OCI-LY7 (cell line): ENCODE data around the gene NXN. TPM values are rescaled to one million over a fixed set of nuclear protein-coding genes. Genes with fewer than 3 reads are reported as not detected.

Source experiments
- BruUV-seq: library from RNA; stranded (reverse); fragments of 400-500 nt; replicated peaks from 2 replicates; lab custom pipeline; 2021; lab: Mats Ljungman, UMichigan
- CTCF ChIA-PET: fragments of 300-600 bp; sonication (Branson Sonifier 250); formaldehyde crosslinking; loops from one replicate; lab custom pipeline; 2022; ENCODE audit warnings: antibody characterized with exemption; ENCODE audit not compliant: unreplicated experiment; lab: Charles Lee
- POLR2A ChIA-PET: fragments of 300-600 bp; sonication (Branson Sonifier 250); formaldehyde crosslinking; loops from one replicate; lab custom pipeline; 2022; ENCODE audit warnings: antibody characterized with exemption; lab: Charles Lee
- DNase-seq: peaks from one replicate; pipeline ENCODE4 v3.0.0-alpha.2; 2015; ENCODE audit warnings: low spot score
- H2AFZ ChIP-seq: fragments of 200-600 bp; sonication (generic), shearing (Covaris generic); 2 replicates; pipeline ENCODE4 v1.6.1; 2014; ENCODE audit warnings: mild to moderate bottlenecking, antibody characterized with exemption, low read length, moderate library complexity
- H3K27ac ChIP-seq: fragments of 200-600 bp; sonication (generic); 2 replicates; pipeline ENCODE4 v1.5.1; 2014; ENCODE audit warnings: mixed run types, low read depth, mild to moderate bottlenecking, moderate library complexity, low read length, inconsistent platforms; ENCODE audit not compliant: poor library complexity, severe bottlenecking
- H3K36me3 ChIP-seq: fragments of 200-600 bp; sonication (generic); 2 replicates; pipeline ENCODE4 v1.6.1; 2014; ENCODE audit warnings: mild to moderate bottlenecking, antibody characterized with exemption, low read length, moderate library complexity, mixed read lengths; ENCODE audit not compliant: insufficient read depth
- H3K4me1 ChIP-seq: fragments of 200-600 bp; sonication (generic); 2 replicates; pipeline ENCODE4 v1.5.1; 2014; ENCODE audit warnings: mild to moderate bottlenecking, low read length; ENCODE audit not compliant: insufficient read depth, poor library complexity, severe bottlenecking
- H3K4me2 ChIP-seq: fragments of 200-600 bp; sonication (generic); 2 replicates; pipeline ENCODE4 v1.6.1; 2014; ENCODE audit warnings: mild to moderate bottlenecking, low read length
- H3K4me3 ChIP-seq: fragments of 200-600 bp; sonication (generic); 2 replicates; pipeline ENCODE4 v1.5.1; 2014; ENCODE audit warnings: mild to moderate bottlenecking, low read depth, low read length; ENCODE audit not compliant: poor library complexity, severe bottlenecking
- H3K79me2 ChIP-seq: fragments of 200-600 bp; sonication (generic); 2 replicates; pipeline ENCODE4 v1.6.1; 2016; ENCODE audit warnings: low read depth, mild to moderate bottlenecking, low read length, moderate library complexity, mixed read lengths; ENCODE audit not compliant: insufficient read depth
- H3K9me2 ChIP-seq: fragments of 200-600 bp; sonication (generic); 2 replicates; pipeline ENCODE4 v1.6.1; 2016; ENCODE audit warnings: mild to moderate bottlenecking, low read length, mixed read lengths; ENCODE audit not compliant: insufficient read depth
- H3K9me3 ChIP-seq: fragments of 200-600 bp; sonication (generic); 2 replicates; pipeline ENCODE4 v1.6.1; 2014; ENCODE audit warnings: mild to moderate bottlenecking, mixed run types, low read length, mixed read lengths
- H4K20me1 ChIP-seq: fragments of 200-600 bp; sonication (generic); 2 replicates; pipeline ENCODE4 v1.6.1; 2014; ENCODE audit warnings: mild to moderate bottlenecking, antibody characterized with exemption, low read length, moderate library complexity, mixed read lengths; ENCODE audit not compliant: insufficient read depth
- EZH2phosphoT487 ChIP-seq: fragments of 200-600 bp; sonication (generic); IDR thresholded peaks from 2 replicates; pipeline ENCODE4 v1.6.1; 2018; ENCODE audit warnings: low read depth, borderline replicate concordance, mild to moderate bottlenecking, mixed run types, antibody characterized with exemption, low read length, moderate library complexity, mixed read lengths
- intact Hi-C: fragments of 100-400 bp; cut with micrococcal nuclease; formaldehyde crosslinking; loops from one replicate; pipeline ENCODE4 v1.10.0; 2022; ENCODE audit not compliant: unreplicated experiment
- total RNA-seq, 2 experiments: library from RNA; depleted of rRNA in 1 of 2; stranded (reverse); fragments of >200 nt in 1 of 2; shearing (Covaris generic) in 1 of 2; gene quantifications; 2 replicates each; pipeline ENCODE4 v1.2.3, GENCODE V29; 2014 to 2022
- TF ChIP-seq, protein P1 (sequence below): fragments of 200-600 bp; sonication (generic); conservative IDR thresholded peaks from 2 replicates; pipeline ENCODE4 v1.5.1; 2014; ENCODE audit warnings: mild to moderate bottlenecking, antibody characterized with exemption, low read length, moderate library complexity, mixed read lengths

Gene NXN
- total RNA-seq, 2 experiments from 2014 or later = 1.3 to 2.8 TPM

DNA sequence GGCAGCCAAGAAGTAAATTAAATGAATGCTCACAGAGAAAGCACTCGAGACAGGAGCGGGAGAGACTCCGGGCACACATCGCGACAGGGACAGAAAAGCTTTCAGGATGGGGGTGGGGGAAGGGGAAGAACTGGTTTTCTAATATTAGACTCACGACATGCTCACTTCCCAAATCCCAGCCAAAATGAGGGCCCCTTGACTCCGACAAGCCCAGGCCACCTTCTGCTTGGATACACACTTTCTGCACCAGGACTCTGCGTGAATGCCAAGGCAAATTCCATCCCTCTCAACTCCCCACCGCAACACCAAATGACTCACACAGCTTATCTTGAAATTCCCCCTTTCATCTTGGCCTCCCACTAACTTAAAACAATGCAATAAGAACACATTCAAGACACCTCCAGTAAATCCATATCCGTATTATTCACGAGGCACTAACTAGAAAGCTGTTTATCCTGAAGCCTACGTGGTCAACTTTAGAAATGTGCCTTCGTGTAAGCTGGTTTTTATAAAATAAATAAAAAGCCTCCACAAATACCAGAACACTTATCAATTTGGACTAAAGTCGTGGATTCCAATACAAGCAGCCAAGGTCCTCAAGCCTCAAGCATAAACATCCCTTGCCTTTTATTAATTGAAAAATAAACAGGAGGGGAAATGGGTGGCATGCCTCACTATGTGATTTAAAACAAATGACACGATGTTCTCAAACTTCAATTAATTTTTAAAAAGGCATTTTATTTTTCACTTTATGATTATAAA is 46.1 kb downstream of the NXN start:
- ChIA-PET POLR2A (no interaction called here), CTCF (no interaction called here)
- Histone ChIP-seq H3K27ac (no peak overlapping the region), H3K9me3 (no peaks in the 10 kb centered on the region), H3K4me2 (no peak overlapping the region), H3K79me2 (no peaks in the 10 kb centered on the region), H2AFZ (no peak overlapping the region), H3K4me1 (no peaks in the 10 kb centered on the region), H3K36me3 (no peaks in the 10 kb centered on the region), H4K20me1 (no peaks in the 10 kb centered on the region), H3K9me2 (no peaks in the 10 kb centered on the region), H3K4me3 (no peak overlapping the region)
- intact Hi-C loops = no loop called here
- TF ChIP-seq EZH2phosphoT487 = no peak
- TF ChIP-seq, protein P1, sequence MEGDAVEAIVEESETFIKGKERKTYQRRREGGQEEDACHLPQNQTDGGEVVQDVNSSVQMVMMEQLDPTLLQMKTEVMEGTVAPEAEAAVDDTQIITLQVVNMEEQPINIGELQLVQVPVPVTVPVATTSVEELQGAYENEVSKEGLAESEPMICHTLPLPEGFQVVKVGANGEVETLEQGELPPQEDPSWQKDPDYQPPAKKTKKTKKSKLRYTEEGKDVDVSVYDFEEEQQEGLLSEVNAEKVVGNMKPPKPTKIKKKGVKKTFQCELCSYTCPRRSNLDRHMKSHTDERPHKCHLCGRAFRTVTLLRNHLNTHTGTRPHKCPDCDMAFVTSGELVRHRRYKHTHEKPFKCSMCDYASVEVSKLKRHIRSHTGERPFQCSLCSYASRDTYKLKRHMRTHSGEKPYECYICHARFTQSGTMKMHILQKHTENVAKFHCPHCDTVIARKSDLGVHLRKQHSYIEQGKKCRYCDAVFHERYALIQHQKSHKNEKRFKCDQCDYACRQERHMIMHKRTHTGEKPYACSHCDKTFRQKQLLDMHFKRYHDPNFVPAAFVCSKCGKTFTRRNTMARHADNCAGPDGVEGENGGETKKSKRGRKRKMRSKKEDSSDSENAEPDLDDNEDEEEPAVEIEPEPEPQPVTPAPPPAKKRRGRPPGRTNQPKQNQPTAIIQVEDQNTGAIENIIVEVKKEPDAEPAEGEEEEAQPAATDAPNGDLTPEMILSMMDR = no peak
- BruUV-seq = no TSS peak
- no peak for DNase-seq

DNA sequence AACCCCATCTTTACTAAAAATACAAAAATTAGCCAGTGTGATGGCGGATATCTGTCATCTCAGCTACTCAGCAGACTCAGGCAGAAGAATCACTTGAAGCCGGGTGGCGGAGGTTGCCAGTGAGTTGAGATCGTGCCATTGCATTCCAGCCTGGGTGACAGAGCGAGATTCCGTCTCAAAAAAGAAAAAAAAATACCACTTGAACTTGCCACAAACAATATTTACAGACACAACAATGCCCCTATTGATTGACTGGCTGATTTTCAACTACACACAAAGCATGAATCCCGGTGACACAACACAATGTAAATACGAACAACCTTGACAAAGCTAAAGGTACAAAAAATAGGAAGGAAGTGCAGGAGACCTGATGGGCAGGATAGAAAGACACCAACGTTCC is 49.3 kb downstream of the NXN start:
- no peak overlapping the region for H3K4me2 ChIP-seq
- H3K4me3 ChIP-seq = no peak overlapping the region
- no peak for DNase-seq
- H3K27ac ChIP-seq = no peak overlapping the region
- H3K4me1 ChIP-seq = no peaks in the 10 kb centered on the region
- no TSS peak for BruUV-seq
- H3K79me2 ChIP-seq = no peaks in the 10 kb centered on the region
- H4K20me1 ChIP-seq = no peaks in the 10 kb centered on the region
- TF ChIP-seq, protein P1 = no peak
- no peak for TF ChIP-seq EZH2phosphoT487
- no peaks in the 10 kb centered on the region for H3K9me2 ChIP-seq
- intact Hi-C loops = no loop called here
- ChIA-PET POLR2A (no interaction called here), CTCF (no interaction called here)
- no peaks in the 10 kb centered on the region for H3K9me3 ChIP-seq
- no peaks in the 10 kb centered on the region for H3K36me3 ChIP-seq
- H2AFZ ChIP-seq = no peak overlapping the region

DNA sequence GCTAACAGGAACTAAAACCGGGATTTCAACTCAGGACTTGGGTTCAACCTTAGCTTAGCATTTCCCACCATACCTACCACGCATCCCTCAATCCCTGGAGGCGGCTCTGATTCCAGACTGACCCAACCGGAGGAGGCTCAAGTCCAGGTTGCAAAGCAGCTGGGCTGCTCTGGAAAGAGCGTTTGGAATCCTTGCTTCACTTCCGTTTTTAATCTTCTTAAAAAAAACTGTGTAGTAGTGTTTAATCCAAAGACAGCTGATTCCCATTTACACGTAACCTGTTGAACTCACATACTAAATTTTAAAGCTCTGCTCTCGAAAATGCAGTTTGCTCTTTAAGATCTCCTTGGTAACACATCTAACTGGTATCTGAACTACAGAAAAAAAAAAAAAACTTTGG is 50.0 kb downstream of the NXN start:
- no peak for DNase-seq
- Histone ChIP-seq H2AFZ (no peak overlapping the region), H4K20me1 (no peaks in the 10 kb centered on the region), H3K9me3 (no peaks in the 10 kb centered on the region), H3K4me2 (no peak overlapping the region), H3K79me2 (no peaks in the 10 kb centered on the region), H3K4me1 (no peaks in the 10 kb centered on the region), H3K36me3 (no peaks in the 10 kb centered on the region), H3K27ac (no peak overlapping the region), H3K9me2 (no peaks in the 10 kb centered on the region), H3K4me3 (no peak overlapping the region)
- no peak for TF ChIP-seq EZH2phosphoT487
- TF ChIP-seq, protein P1 = no peak
- BruUV-seq = no TSS peak
- intact Hi-C loops = no loop called here
- POLR2A ChIA-PET = interaction anchor here (0.8 kb wide), 1 partner anchor 20 kb away, joined by 8 read pairs; no protein-coding TSS in a partner anchor
- CTCF ChIA-PET = no interaction called here
